ENCODE results near the gene WEE2. TPM values are rescaled to one million over a fixed set of nuclear protein-coding genes. Genes with fewer than 3 reads are reported as not detected.
"Not testable (repeated sequence)": the region's sequence is repeated elsewhere in the genome, so short reads cannot be mapped to it uniquely, and the experiment has no call there.

Gene WEE2
- total and polyA plus RNA-seq, 2 donors from 2014 or later: 0.06 to 0.13 TPM

GRCh38 chr7:141763797-141764196 is 55.6 kb downstream of the WEE2 start, which contains the start of gene TAS2R3:
TAS2R3 (plus strand) TSS chr7:141764097; CDS start chr7:141764159, 62 bp downstream.
- intact Hi-C loops (cut with DNase I): no loop called here
- no peak within 1 kb of the TSS for H3K27ac ChIP-seq (ENCODE audit: low read depth in 2 of 2, low read length in 2 of 2)
- peaks cover 2 to 24% (median 13%) of the 10 kb centered on the region in 3 donors for H3K36me3 ChIP-seq (ENCODE audit: control insufficient read depth in 2 of 3, insufficient read depth in 3 of 3, low read length in 3 of 3)
- H3K4me1 ChIP-seq (ENCODE audit: control insufficient read depth in 2 of 3, insufficient read depth in 2 of 3, low read depth in 1 of 3, low read length in 3 of 3): no peaks in the 10 kb centered on the region
- H3K9me3 ChIP-seq (ENCODE audit: control insufficient read depth in 2 of 3, insufficient read depth in 1 of 3, low read length in 3 of 3): no peaks in the 10 kb centered on the region
- FAIRE-seq: no peak
- H3K27me3 ChIP-seq (ENCODE audit: control insufficient read depth, insufficient read depth, low read length): no peaks in the 10 kb centered on the region
- DNase-seq: no peak
- no peak within 1 kb of the TSS for H3K9ac ChIP-seq (ENCODE audit: low read length in 3 of 3)
- H3K4me3 ChIP-seq (ENCODE audit: low read length in 3 of 3): no peak within 1 kb of the TSS
- no peak for TF ChIP-seq CTCF (IDR thresholded peaks at IDR 0.05; ENCODE audit: borderline replicate concordance, extremely low read depth, insufficient read depth)

- H3K4me1 ChIP-seq (ENCODE audit: control insufficient read depth in 2 of 3, insufficient read depth in 2 of 3, low read depth in 1 of 3, low read length in 3 of 3); H3K36me3 ChIP-seq (ENCODE audit: control insufficient read depth in 2 of 3, insufficient read depth in 3 of 3, low read length in 3 of 3); H3K9me3 ChIP-seq (ENCODE audit: control insufficient read depth in 2 of 3, insufficient read depth in 1 of 3, low read length in 3 of 3); DNase-seq; H3K4me3 ChIP-seq (ENCODE audit: low read length in 3 of 3); intact Hi-C loops (cut with DNase I); H3K9ac ChIP-seq (ENCODE audit: low read length in 3 of 3); FAIRE-seq; H3K27me3 ChIP-seq (ENCODE audit: control insufficient read depth, insufficient read depth, low read length); H3K27ac ChIP-seq (ENCODE audit: low read depth in 2 of 2, low read length in 2 of 2): not testable (repeated sequence)
Observed at GRCh38 chr7:141770083-141770583, 62.0 kb downstream of the WEE2 start.

- TF ChIP-seq CTCF (IDR thresholded peaks at IDR 0.05; ENCODE audit: borderline replicate concordance, extremely low read depth, insufficient read depth): no peak
- H3K27ac ChIP-seq (ENCODE audit: low read depth in 2 of 2, low read length in 2 of 2): no peak within 1 kb of the TSS
- FAIRE-seq: no peak
- intact Hi-C loops (cut with DNase I): no loop called here
- H3K36me3 ChIP-seq (ENCODE audit: control insufficient read depth in 2 of 3, insufficient read depth in 3 of 3, low read length in 3 of 3): peaks cover 0 to 9% (median 3%) of the 10 kb centered on the region in 3 donors
- no peak for DNase-seq
- H3K9me3 ChIP-seq (ENCODE audit: control insufficient read depth in 2 of 3, insufficient read depth in 1 of 3, low read length in 3 of 3): no peaks in the 10 kb centered on the region
- H3K4me3 ChIP-seq (ENCODE audit: low read length in 3 of 3): no peak within 1 kb of the TSS
- no peaks in the 10 kb centered on the region for H3K4me1 ChIP-seq (ENCODE audit: control insufficient read depth in 2 of 3, insufficient read depth in 2 of 3, low read depth in 1 of 3, low read length in 3 of 3)
- no peak within 1 kb of the TSS for H3K9ac ChIP-seq (ENCODE audit: low read length in 3 of 3)
- H3K27me3 ChIP-seq (ENCODE audit: control insufficient read depth, insufficient read depth, low read length): no peaks in the 10 kb centered on the region
Observed at GRCh38 chr7:141776374-141776773, 68.2 kb downstream of the WEE2 start, which contains the start of gene TAS2R4. TAS2R4 (plus strand) TSS chr7:141776674; CDS start chr7:141778489, 1,815 bp downstream.

Other genes starting within 250 kb of the WEE2 start
- gene AGK, start 156.9 kb upstream of the WEE2 start, total RNA-seq: 30.7 TPM
- gene AGK, start 156.9 kb upstream of the WEE2 start, polyA plus RNA-seq (ENCODE audit: insufficient read depth, low read depth, low replicate concordance): 17.7 TPM
- 22.6 TPM for gene DENND11, start 6.2 kb upstream of the WEE2 start, total RNA-seq
- 6.1 TPM for gene DENND11, start 6.2 kb upstream of the WEE2 start, polyA plus RNA-seq (ENCODE audit: insufficient read depth, low read depth, low replicate concordance)
- gene SSBP1, start 30.0 kb downstream of the WEE2 start, total RNA-seq: 90.2 TPM
- 190 TPM for gene SSBP1, start 30.0 kb downstream of the WEE2 start, polyA plus RNA-seq (ENCODE audit: insufficient read depth, low read depth, low replicate concordance)
- gene TAS2R3, start 55.7 kb downstream of the WEE2 start, total RNA-seq: 2.7 TPM
- not detected for gene TAS2R3, start 55.7 kb downstream of the WEE2 start, polyA plus RNA-seq (ENCODE audit: insufficient read depth, low read depth, low replicate concordance)
- gene TAS2R4, start 68.3 kb downstream of the WEE2 start, total RNA-seq: 2.5 TPM
- gene TAS2R4, start 68.3 kb downstream of the WEE2 start, polyA plus RNA-seq (ENCODE audit: insufficient read depth, low read depth, low replicate concordance): not detected
- gene TAS2R5, start 81.9 kb downstream of the WEE2 start, total RNA-seq: 2.5 TPM
- gene TAS2R5, start 81.9 kb downstream of the WEE2 start, polyA plus RNA-seq (ENCODE audit: insufficient read depth, low read depth, low replicate concordance): not detected
- gene PRSS37, start 133.1 kb downstream of the WEE2 start, total RNA-seq: not detected
- gene PRSS37, start 133.1 kb downstream of the WEE2 start, polyA plus RNA-seq (ENCODE audit: insufficient read depth, low read depth, low replicate concordance): not detected
- gene OR9A4, start 208.0 kb downstream of the WEE2 start, total RNA-seq: 0.22 TPM
- not detected for gene OR9A4, start 208.0 kb downstream of the WEE2 start, polyA plus RNA-seq (ENCODE audit: insufficient read depth, low read depth, low replicate concordance)
- gene CLEC5A, start 238.6 kb downstream of the WEE2 start, total RNA-seq: 2.9 TPM
- gene CLEC5A, start 238.6 kb downstream of the WEE2 start, polyA plus RNA-seq (ENCODE audit: insufficient read depth, low read depth, low replicate concordance): not detected